Smooth muscle cell (in vitro differentiated cells): ENCODE measurements around the gene LGALS12. TPM values are rescaled to one million over a fixed set of nuclear protein-coding genes. Genes with fewer than 3 reads are reported as not detected.
"Not testable (repeated sequence)": the region's sequence is repeated elsewhere in the genome, so short reads cannot be mapped to it uniquely, and the experiment has no call there.

Experiments
- DNase-seq: peaks from one replicate; lab custom pipeline; 2025; ENCODE audit not compliant: unreplicated experiment; lab: John Stamatoyannopoulos, UW
- H2AFZ ChIP-seq: fragments of 200-600 bp; sonication (generic); 2 replicates; pipeline ENCODE4 v1.6.0; 2016; ENCODE audit warnings: antibody characterized with exemption, low read depth, mild to moderate bottlenecking
- H3F3A ChIP-seq: fragments of 200-600 bp; sonication (generic); 2 replicates; pipeline ENCODE4 v1.6.0; 2017; ENCODE audit warnings: antibody characterized with exemption, low read depth
- H3K27ac ChIP-seq: fragments of 200-600 bp; sonication (generic); 2 replicates; pipeline ENCODE4 v1.5.1; 2016; ENCODE audit warnings: low read depth, mild to moderate bottlenecking
- H3K27me3 ChIP-seq: fragments of 200-600 bp; sonication (generic); 2 replicates; pipeline ENCODE4 v1.6.1; 2016; ENCODE audit warnings: low read depth, mild to moderate bottlenecking
- H3K36me3 ChIP-seq: fragments of 200-600 bp; sonication (generic); 2 replicates; pipeline ENCODE4 v1.5.1; 2016; ENCODE audit warnings: low read depth
- H3K4me1 ChIP-seq: fragments of 200-600 bp; sonication (generic); 2 replicates; pipeline ENCODE4 v1.5.1; 2016; ENCODE audit warnings: low read depth
- H3K4me2 ChIP-seq: fragments of 200-600 bp; sonication (generic); 2 replicates; pipeline ENCODE4 v1.6.0; 2016; ENCODE audit warnings: mild to moderate bottlenecking
- H3K4me3 ChIP-seq: fragments of 200-600 bp; sonication (generic); 2 replicates; pipeline ENCODE4 v1.5.1; 2016; ENCODE audit warnings: mild to moderate bottlenecking
- H3K79me2 ChIP-seq: fragments of 200-600 bp; sonication (generic); 2 replicates; pipeline ENCODE4 v1.6.0; 2016; ENCODE audit warnings: low read depth, mild to moderate bottlenecking
- H3K9ac ChIP-seq: fragments of 200-600 bp; sonication (generic); 2 replicates; pipeline ENCODE4 v1.6.0; 2016; ENCODE audit warnings: low read depth
- H3K9me3 ChIP-seq: fragments of 200-600 bp; sonication (generic); replicated peaks from 2 replicates; pipeline ENCODE4 v1.5.1; 2016; ENCODE audit warnings: low read depth
- H4K20me1 ChIP-seq: fragments of 200-600 bp; sonication (generic); 2 replicates; pipeline ENCODE4 v1.6.0; 2016; ENCODE audit warnings: low read depth
- CTCF ChIP-seq: fragments of 200-600 bp; sonication (generic); IDR thresholded peaks from 2 replicates; pipeline ENCODE4 v1.5.1; 2017; ENCODE audit warnings: borderline replicate concordance, mild to moderate bottlenecking, antibody characterized with exemption; ENCODE audit not compliant: insufficient read depth, poor library complexity, severe bottlenecking
- WGBS: methylation state at CpG from one replicate; pipeline ENCODE4 v1.1.7; 2016; ENCODE audit warnings: low lambda C conversion rate; 5-methylcytosine and 5-hydroxymethylcytosine counted together
- polyA plus RNA-seq: library from polyadenylated mRNA; unstranded; fragments of >200 nt; fragmentation: Nextera tagmentation; extraction: Ambion mirVana; gene quantifications from 2 replicates; pipeline ENCODE4 v1.2.1, GENCODE V29; 2016
- total RNA-seq: library from RNA; depleted of rRNA; stranded (reverse); fragments of >200 nt; gene quantifications from 2 replicates; pipeline ENCODE4 v1.2.3, GENCODE V29; 2014

Gene LGALS12
- total and polyA plus RNA-seq, 2 experiments from 2014 or later: not detected

DNA sequence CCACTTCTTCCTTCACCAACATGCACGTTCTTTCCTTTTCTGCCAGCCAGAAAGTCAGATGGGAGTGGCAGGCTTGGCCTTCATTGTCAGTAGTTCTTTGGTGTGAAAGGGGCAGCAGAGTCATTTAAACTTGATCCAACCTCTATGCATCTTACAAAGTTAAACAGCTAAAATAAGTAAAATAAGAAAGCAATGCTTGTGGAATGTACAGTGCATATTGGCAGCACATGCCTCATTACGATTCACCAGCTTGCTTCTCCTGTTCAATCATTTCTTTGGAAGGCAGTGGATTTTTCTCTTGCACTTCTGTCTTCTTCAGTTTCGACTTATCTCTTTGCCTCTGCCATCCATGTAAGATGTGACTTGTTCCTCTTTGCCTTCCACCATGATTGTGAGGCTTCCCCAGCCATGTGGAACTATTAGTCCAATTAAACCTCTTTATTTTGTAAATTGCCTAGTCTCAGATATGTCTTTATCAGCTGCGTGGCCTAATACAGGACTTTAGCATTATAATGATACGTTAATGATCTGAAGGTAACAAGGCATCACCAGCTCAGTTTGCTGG lies 14.8 kb downstream of the LGALS12 start:
- DNase-seq: no peak

DNA sequence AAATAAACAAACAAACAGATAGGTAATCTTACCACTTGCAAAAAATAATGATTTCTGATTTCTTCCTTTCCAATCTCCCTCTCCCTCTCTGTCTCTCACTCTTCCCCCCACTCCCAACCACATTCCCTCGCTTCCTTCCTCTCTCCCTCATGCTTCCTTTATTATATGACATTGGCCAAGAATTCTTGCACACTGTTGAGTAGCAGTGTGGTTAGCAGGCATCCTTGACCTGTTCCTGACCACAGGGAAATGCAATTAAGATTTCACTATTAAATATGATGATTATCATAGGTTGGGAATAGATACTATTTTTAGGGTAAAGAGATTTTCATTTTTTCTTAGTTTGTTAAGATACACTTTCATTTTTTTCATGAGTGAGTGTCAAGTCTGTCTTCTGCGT lies 16.0 kb downstream of the LGALS12 start:
- Histone ChIP-seq H3K9ac (no peak overlapping the region), H3K4me1 (no peaks in the 10 kb centered on the region), H4K20me1 (no peaks in the 10 kb centered on the region), H3F3A (peaks cover 8% of the 10 kb centered on the region), H3K36me3 (no peaks in the 10 kb centered on the region), H3K4me3 (no peak overlapping the region), H3K27me3 (no peaks in the 10 kb centered on the region), H3K27ac (no peak overlapping the region), H3K79me2 (no peaks in the 10 kb centered on the region), H2AFZ (no peak overlapping the region), H3K9me3 (no peaks in the 10 kb centered on the region), H3K4me2 (no peak overlapping the region)
- no peak for DNase-seq
- TF ChIP-seq CTCF: no peak
- 99% methylated on average over 2 of the region's 2 CpGs for WGBS

More for the DNA sequence above, 14.8 kb downstream of the LGALS12 start:
- Histone ChIP-seq H3K36me3 (no peaks in the 10 kb centered on the region), H3K9me3 (no peaks in the 10 kb centered on the region), H3K9ac (no peak overlapping the region), H3K4me2 (no peak overlapping the region), H4K20me1 (no peaks in the 10 kb centered on the region), H3K27me3 (no peaks in the 10 kb centered on the region), H3K79me2 (no peaks in the 10 kb centered on the region), H2AFZ (no peak overlapping the region), H3K4me3 (no peak overlapping the region), H3F3A (peaks cover 8% of the 10 kb centered on the region), H3K27ac (no peak overlapping the region), H3K4me1 (no peaks in the 10 kb centered on the region)
- TF ChIP-seq CTCF: no peak
- 82% methylated on average over 5 of the region's 5 CpGs for WGBS

DNA sequence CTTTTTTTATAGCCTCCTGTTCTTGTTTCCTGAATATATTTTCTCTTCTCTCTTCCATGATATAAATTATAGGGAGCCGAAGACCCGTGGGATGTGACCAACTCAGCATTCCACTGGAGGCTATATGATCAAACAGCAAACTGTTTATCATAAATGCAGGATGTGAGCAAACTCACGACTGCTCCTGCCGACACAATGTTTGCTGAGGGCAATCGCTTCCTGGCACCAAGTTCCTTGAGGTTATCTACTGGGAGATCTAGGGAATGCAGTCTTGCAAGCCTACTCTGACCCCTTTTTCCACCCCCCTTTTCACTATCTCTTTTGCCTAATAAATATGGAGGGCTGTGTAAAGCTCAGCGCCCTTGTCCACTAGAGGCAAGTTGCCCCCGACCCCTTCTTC lies 17.3 kb downstream of the LGALS12 start:
- Histone ChIP-seq H3K9me3 (no peaks in the 10 kb centered on the region), H3K4me1 (peaks cover 5% of the 10 kb centered on the region), H3K27ac (no peak overlapping the region), H4K20me1 (no peaks in the 10 kb centered on the region), H2AFZ (no peak overlapping the region), H3K4me2 (no peak overlapping the region), H3K9ac (no peak overlapping the region), H3F3A (peaks cover 6% of the 10 kb centered on the region), H3K4me3 (no peak overlapping the region), H3K79me2 (no peaks in the 10 kb centered on the region), H3K36me3 (no peaks in the 10 kb centered on the region), H3K27me3 (peaks cover 8% of the 10 kb centered on the region)
- TF ChIP-seq CTCF: no peak
- WGBS: 73% methylated on average over 7 of the region's 7 CpGs
- DNase-seq: no peak

- no peaks in the 10 kb centered on the region for H3K9me3 ChIP-seq
- H3K27me3 ChIP-seq: peaks cover 20% of the 10 kb centered on the region
- no peak overlapping the region for H3K27ac ChIP-seq
- H3K36me3 ChIP-seq: no peaks in the 10 kb centered on the region
- 79% methylated on average over 2 of the region's 2 CpGs for WGBS
- DNase-seq: no peak
- peaks cover 20% of the 10 kb centered on the region for H3K4me1 ChIP-seq
- H4K20me1 ChIP-seq: no peaks in the 10 kb centered on the region
- H2AFZ ChIP-seq: no peak overlapping the region
- H3K4me2 ChIP-seq: no peak overlapping the region
- H3K9ac ChIP-seq: no peak overlapping the region
- no peak overlapping the region for H3K4me3 ChIP-seq
- no peak for TF ChIP-seq CTCF
- no peaks in the 10 kb centered on the region for H3F3A ChIP-seq
- H3K79me2 ChIP-seq: no peaks in the 10 kb centered on the region
Measured at GRCh38 chr11:63527667-63528066, 21.8 kb downstream of the LGALS12 start.

- H2AFZ ChIP-seq, H3F3A ChIP-seq, H3K4me3 ChIP-seq, H4K20me1 ChIP-seq, DNase-seq, H3K9me3 ChIP-seq, H3K79me2 ChIP-seq, H3K27ac ChIP-seq, H3K4me2 ChIP-seq, H3K36me3 ChIP-seq, H3K9ac ChIP-seq: not testable (repeated sequence)
- peaks cover 20% of the 10 kb centered on the region for H3K27me3 ChIP-seq
- 6% methylated on average over 7 of the region's 11 CpGs for WGBS
- peaks cover 22% of the 10 kb centered on the region for H3K4me1 ChIP-seq
Measured at GRCh38 chr11:63528156-63528555, 22.3 kb downstream of the LGALS12 start.
